GF-D8 (cell line): ENCODE results near the gene NFAT5.
"Not testable (repeated sequence)": the region's sequence is repeated elsewhere in the genome, so short reads cannot be mapped to it uniquely, and the experiment has no call there.

Experiments used
- DNase-seq: peaks from one replicate; lab custom pipeline; 2025; lab: John Stamatoyannopoulos, UW

Gene NFAT5

GRCh38 chr16:69596801-69597200, 31.0 kb downstream of the NFAT5 start:
- DNase-seq = no peak

- no peak for DNase-seq
Measured at GRCh38 chr16:69598045-69598444, 32.3 kb downstream of the NFAT5 start.

GRCh38 chr16:69599731-69600130, 34.0 kb downstream of the NFAT5 start:
- DNase-seq = no peak

- peak; percentile 1 for DNase-seq
Measured at GRCh38 chr16:69600202-69600601, 34.4 kb downstream of the NFAT5 start.

- no peak for DNase-seq
Measured at GRCh38 chr16:69601250-69601649, 35.5 kb downstream of the NFAT5 start.

GRCh38 chr16:69606985-69607384, 41.2 kb downstream of the NFAT5 start:
- no peak for DNase-seq

- no peak for DNase-seq
Measured at GRCh38 chr16:69607674-69608073, 41.9 kb downstream of the NFAT5 start.

- no peak for DNase-seq
Measured at GRCh38 chr16:69610356-69610755, 44.6 kb downstream of the NFAT5 start.

GRCh38 chr16:69611103-69611640, 45.4 kb downstream of the NFAT5 start:
- no peak for DNase-seq

GRCh38 chr16:69613378-69614154, 47.8 kb downstream of the NFAT5 start:
- DNase-seq = peak; percentile 50

- DNase-seq = no peak
Measured at GRCh38 chr16:69615528-69615927, 49.8 kb downstream of the NFAT5 start.

GRCh38 chr16:69616082-69616481, 50.3 kb downstream of the NFAT5 start:
- DNase-seq = no peak

GRCh38 chr16:69618307-69618706, 52.5 kb downstream of the NFAT5 start:
- DNase-seq = no peak

GRCh38 chr16:69618721-69619120, 53.0 kb downstream of the NFAT5 start:
- no peak for DNase-seq

GRCh38 chr16:69619514-69619913, 53.7 kb downstream of the NFAT5 start:
- no peak for DNase-seq

- no peak for DNase-seq
Measured at GRCh38 chr16:69620573-69620972, 54.8 kb downstream of the NFAT5 start.

GRCh38 chr16:69621225-69621624, 55.5 kb downstream of the NFAT5 start:
- DNase-seq = no peak

GRCh38 chr16:69626256-69626655, 60.5 kb downstream of the NFAT5 start:
- DNase-seq = no peak

- DNase-seq = no peak
Measured at GRCh38 chr16:69632828-69633227, 67.1 kb downstream of the NFAT5 start.

- no peak for DNase-seq
Measured at GRCh38 chr16:69633375-69633774, 67.6 kb downstream of the NFAT5 start.

GRCh38 chr16:69636563-69637146, 70.9 kb downstream of the NFAT5 start:
- not testable (repeated sequence) for DNase-seq

GRCh38 chr16:69637206-69637865, 71.6 kb downstream of the NFAT5 start:
- DNase-seq = not testable (repeated sequence)

GRCh38 chr16:69643997-69644396, 78.2 kb downstream of the NFAT5 start:
- DNase-seq = not testable (repeated sequence)
